ENCODE measurements around the gene ATP6V0A1.

Gene ATP6V0A1

DNA sequence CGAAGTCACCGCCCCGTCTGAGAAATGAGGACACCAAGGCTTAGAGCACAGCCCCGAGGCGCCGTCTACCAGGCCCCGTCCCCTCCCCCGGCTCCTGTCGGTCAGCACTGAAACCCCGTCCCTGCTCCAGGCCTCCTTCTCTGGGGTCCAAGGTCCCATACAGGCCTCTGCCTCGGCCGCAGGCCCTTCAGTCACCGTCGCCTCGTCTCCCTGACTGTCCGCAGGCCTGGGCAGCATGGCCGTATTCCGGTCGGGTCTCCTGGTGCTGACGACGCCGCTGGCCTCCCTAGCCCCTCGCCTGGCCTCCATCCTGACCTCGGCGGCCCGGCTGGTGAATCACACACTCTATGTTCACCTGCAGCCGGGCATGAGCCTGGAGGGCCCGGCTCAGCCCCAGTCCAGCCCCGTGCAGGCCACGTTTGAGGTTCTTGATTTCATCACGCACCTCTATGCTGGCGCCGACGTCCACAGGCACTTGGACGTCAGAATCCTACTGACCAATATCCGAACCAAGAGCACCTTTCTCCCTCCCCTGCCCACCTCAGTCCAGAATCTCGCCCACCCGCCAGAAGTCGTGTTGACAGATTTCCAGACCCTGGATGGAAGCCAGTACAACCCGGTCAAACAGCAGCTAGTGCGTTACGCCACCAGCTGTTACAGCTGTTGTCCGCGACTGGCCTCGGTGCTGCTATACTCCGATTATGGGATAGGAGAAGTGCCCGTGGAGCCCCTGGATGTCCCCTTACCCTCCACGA lies 103.9 kb downstream of the ATP6V0A1 start:
- DNase-seq (ENCODE audit: low read depth): no peak

DNA sequence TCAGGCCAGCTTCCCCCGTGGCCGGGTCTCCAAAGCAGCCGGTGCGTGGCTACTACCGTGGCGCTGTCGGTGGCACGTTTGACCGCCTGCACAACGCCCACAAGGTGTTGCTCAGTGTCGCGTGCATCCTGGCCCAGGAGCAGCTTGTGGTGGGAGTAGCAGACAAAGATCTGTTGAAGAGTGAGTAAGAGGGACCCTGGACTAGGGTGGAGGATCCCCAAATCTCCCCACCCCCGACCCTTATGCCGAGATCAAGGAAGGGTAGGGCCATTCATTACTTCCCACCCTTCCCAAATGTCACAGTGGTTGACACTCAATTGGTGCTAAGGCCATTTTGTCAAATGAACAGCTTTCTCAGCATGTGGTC lies 104.4 kb downstream of the ATP6V0A1 start:
- no peak for DNase-seq (ENCODE audit: low read depth)

DNA sequence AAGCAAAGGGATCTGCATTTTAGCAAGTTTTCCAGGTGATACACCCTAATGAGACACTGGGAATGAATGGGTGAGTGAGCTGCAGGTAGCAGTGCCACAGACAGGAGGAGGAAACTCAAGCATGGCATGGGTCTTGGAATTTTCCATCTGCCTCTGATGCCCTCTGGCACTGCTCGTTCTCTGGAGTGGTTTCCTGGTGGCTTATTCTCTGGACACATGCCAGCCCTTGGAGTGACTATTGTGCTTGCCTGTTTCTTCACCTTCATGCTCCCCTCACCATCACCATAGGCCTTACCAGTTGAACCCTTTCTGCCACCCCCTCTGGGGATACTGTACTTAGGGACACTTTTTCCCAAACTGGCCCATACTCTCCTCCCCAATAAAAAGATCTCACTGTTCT lies 104.9 kb downstream of the ATP6V0A1 start:
- DNase-seq (ENCODE audit: low read depth): no peak

DNA sequence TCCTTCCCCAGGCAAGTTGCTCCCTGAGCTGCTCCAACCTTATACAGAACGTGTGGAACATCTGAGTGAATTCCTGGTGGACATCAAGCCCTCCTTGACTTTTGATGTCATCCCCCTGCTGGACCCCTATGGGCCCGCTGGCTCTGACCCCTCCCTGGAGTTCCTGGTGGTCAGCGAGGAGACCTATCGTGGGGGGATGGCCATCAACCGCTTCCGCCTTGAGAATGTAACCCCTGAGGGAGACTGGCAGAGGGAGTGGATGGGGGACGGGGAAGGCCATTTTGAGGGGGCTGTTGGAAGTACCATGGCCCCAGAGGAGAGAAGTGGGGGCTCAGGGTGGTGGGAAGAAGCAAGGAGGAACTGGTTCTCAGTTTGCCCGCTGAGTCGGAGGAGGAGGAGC lies 105.3 kb downstream of the ATP6V0A1 start:
- DNase-seq (ENCODE audit: low read depth): no peak

DNA sequence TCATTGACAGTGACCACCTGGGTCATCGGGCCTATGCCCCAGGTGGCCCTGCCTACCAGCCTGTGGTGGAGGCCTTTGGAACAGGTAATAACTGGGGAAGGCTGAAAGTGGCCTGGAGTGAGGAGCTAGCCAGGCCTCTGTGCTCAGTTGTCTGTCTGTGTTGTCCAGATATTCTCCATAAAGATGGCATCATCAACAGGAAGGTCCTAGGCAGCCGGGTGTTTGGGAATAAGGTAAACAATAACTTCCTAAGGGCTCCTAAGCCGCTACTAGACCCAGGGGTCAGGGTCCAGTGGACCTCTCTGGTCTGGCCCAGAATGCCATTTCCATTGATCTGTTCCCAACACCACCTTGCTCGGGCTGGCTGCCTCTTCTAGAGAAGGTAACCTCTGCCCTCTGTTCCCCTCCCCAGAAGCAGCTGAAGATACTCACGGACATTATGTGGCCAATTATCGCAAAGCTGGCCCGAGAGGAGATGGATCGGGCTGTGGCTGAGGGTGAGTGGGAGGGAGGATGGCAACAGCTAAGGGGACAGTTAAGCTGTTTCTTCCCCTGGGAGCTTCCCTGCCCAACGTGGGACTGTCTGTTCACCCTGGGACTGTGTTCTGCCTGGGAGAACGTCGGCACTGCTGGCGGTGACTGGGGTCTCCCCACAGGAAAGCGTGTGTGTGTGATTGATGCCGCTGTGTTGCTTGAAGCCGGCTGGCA lies 106.3 kb downstream of the ATP6V0A1 start:
- no peak for DNase-seq (ENCODE audit: low read depth)

DNA sequence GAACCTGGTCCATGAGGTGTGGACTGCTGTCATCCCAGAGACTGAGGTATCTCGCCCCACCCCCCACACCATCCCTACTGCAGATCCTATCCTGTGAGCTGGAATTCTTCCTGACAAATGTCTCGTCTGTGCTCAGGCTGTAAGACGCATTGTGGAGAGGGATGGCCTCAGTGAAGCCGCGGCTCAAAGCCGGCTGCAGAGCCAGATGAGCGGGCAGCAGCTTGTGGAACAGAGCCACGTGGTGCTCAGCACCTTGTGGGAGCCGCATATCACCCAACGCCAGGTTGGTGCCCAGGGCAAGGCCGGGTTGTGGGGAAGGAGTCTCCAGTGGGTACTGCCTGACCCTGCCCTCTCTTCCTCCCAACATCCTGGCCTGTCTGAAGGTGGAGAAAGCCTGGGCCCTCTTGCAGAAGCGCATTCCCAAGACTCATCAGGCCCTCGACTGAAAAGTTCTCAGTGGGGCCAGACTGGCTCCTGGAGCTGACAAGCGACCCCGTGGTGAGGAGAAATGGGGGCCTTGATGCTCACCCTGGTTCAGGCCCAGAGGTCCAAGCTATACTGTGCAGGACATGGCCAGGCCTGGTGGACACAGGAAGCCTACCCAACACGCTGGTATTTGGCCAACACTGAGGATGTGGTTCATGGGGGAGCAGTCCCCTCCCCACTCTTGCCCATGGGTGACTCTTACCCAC lies 107.0 kb downstream of the ATP6V0A1 start:
- no peak for DNase-seq (ENCODE audit: low read depth)

DNA sequence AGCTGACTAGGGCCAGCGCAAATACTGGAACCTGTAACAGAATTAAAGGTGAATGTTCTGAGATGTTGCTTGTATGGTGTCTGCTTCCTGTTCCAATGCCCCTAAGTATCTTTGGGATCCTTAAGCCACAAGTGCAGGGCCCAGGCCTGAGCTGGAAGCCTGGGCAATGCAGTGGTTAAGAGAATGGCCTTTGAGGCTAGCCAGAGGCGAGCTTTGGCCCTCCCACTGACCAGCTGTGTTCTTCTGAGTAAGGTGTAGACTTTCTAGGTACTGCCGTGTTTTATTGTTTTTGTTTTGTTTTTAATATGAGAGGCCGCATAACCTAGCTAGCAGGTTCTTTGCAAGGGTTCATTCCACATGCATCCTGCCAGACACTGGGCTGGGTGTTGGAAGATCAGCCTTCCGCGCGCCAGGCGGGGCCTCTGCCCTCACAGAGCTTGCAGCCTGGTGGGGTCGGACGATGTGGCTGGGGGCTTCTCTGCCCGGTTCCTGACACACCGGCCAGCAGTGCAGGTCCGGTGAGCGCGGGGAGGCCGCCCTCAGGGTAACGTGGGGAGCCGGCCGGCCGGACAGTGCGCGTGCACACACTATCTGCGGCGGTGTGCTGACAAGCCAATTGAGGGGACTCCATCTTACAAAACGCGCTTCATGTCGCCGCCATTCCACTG lies 107.7 kb downstream of the ATP6V0A1 start:
- no peak for DNase-seq (ENCODE audit: low read depth)

DNA sequence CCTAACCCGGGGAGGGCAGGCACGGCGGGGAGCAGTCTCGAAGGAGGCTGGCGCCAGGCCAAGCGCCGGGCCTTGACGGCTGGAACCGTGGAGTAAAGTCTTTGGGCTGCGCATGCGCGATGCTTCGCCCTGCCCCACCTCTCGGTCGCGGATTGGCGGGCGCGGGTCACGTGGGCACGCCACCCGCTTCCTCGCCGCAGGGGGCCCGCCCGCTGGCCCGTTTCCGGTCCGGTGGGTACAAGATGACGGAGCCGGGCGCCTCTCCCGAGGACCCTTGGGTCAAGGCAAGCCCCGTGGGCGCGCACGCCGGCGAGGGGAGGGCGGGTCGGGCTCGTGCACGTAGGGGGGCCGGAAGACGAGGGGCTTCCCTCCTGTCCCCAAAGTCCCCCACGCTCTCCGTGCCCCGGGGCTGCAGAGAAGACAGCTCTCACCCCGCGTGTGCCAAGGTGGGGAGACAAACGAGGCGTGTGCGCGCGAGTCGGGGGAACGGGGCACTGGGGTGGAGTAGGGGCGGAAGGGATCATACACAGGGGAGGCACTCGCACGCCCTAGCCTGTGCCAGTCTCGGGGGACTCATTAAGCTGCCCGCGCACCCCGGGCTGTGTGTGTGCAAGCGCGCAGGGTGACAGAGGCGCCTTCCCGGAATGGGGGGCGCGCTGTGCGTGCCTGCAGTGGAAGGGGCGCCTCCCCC lies 108.3 kb downstream of the ATP6V0A1 start, which contains the start of gene MLX:
MLX (plus strand) TSS at position 218 of the 691 bp plus-strand sequence; CDS start at position 243, 25 bp downstream.
- peak; percentile 85 for DNase-seq (ENCODE audit: low read depth)

DNA sequence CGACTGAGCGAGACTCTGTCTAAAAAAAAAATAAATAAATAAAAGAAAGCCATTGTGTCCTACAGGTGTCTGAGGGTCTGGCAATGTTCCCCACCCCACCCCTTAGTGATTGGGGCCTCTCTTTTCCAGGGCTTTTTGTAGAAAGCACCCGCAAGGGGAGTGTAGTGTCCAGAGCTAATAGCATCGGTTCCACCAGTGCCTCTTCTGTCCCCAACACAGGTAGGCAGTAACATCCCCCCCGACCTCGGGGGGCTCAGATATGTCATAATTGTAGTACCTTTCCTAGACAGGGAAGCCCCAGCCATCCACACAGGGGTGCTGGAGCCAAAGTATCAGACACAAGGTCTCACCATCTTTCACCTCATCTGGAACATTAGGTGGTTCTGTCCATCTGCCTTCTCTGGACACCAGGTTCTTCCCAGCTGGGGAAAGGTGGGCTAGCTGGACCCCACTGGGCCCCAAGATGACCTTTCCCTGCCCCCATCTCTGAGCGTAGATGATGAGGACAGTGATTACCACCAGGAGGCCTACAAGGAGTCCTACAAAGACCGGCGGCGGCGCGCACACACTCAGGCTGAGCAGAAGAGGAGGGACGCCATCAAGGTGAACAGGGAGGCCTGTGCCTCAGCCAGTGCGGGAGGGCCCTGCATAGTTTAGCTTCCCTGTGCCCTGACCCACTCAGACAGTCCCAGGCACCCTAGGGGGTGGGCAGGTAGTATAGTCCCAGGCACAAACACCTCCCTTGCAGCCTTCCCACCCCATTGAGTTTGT lies 109.8 kb downstream of the ATP6V0A1 start:
- DNase-seq (ENCODE audit: low read depth): no peak

DNA sequence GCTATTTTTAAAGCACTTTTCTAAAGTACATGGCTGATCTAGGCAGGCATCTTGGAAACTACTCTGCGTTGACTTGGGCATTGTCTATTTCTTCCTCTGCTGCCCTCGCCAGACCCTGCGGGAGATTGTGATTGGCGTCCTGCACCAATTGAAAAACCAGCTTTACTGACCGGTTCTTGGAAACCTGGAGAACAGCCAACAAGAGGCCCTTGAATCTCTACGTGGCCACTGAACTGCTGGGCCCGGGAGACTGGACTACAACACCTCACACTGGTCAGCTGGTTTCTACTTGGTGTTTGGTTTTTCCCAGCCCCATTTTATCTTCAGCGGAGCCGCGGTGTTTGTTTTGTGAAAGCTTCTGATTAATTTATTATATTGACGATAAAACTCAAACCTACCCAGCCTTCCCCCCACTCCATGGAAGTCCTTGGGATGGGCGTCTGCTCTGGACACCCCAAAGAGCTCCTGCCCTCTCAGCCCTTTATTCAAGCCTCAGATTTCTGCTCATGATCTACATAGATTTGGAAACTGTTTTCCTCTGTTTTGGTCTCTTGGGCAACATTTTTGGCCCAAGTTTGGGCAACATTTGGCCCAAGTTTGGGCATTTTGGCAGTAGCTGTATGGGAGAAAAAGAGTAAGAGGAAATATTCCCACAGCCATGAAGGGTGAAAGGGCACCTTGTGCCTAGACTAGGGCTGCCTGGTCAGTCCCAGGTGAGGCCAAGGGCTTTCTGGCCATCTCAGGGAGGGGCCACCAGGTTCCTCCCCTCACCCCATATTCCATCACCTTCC lies 113.0 kb downstream of the ATP6V0A1 start:
- DNase-seq (ENCODE audit: low read depth): no peak

Measured in T-helper 22 cell (primary cell).